NB4 (cell line): ENCODE data around the gene CCDC15.

Experiments
- CTCF ChIP-seq: IDR thresholded peaks from one replicate; pipeline ENCODE4 v1.5.1; 2012; ENCODE audit warnings: low read depth, low read length
- POLR2A ChIP-seq: IDR thresholded peaks from 2 replicates; pipeline ENCODE4 v1.6.1; 2011; ENCODE audit warnings: mild to moderate bottlenecking; ENCODE audit not compliant: insufficient read length; ENCODE audit errors: extremely low read depth

GRCh38 chr11:125016413-125016812 lies 62.4 kb downstream of the CCDC15 start:
- TF ChIP-seq CTCF = no peak
- no peak for TF ChIP-seq POLR2A
